Measurements from ENCODE around the gene TFAP2E.

DNA sequence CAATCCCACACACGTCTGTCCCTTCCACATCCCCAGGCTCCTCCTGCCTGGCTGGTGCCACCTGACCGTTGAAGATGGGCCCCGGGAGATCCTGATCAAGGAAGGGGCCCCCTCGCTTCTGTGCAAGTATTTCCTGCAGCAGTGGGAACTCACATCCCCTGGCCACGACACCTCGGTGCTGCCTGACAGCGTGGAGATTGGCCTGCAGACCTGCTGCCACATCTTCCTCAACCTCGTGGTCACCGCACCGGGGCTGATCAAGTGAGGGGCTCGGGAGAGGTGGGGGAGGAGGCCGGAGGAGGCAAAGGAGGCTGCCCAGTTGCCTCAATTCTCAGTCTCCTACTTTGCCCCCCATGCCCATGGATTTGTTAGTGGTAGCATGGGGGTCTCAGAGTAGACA lies 9.9 kb upstream of the TFAP2E start:
- TF ChIP-seq POLR2A (IDR thresholded peaks at IDR 0.05; ENCODE audit: low read depth, low read length) (no peak), POU2F2 (IDR thresholded peaks at IDR 0.05; ENCODE audit: low read depth, low read length) (no peak), POLR2AphosphoS5 (IDR thresholded peaks at IDR 0.05; ENCODE audit: low read depth, low read length) (no peak)
